HUES64 (cell line): ENCODE data around the gene LRRC4C.
A peak's percentile ranks its signal among the peaks of the same experiment; 100 is the strongest.

Experiments
- H3K27ac ChIP-seq: 2 replicates; pipeline ENCODE4 v1.7.0; 2013; ENCODE audit warnings: low read depth, low read length, inconsistent platforms
- H3K27me3 ChIP-seq: 2 replicates; pipeline ENCODE4 v1.6.1; 2013; ENCODE audit warnings: mild to moderate bottlenecking, low read length; ENCODE audit not compliant: insufficient read depth
- H3K36me3 ChIP-seq: 2 replicates; pipeline ENCODE4 v1.6.1; 2013; ENCODE audit warnings: mild to moderate bottlenecking, low read length; ENCODE audit not compliant: insufficient read depth
- H3K4me1 ChIP-seq: 2 replicates; pipeline ENCODE4 v1.6.1; 2013; ENCODE audit warnings: mild to moderate bottlenecking, low read length, moderate library complexity; ENCODE audit not compliant: insufficient read depth
- H3K4me3 ChIP-seq: 2 replicates; pipeline ENCODE4 v1.5.1; 2013; ENCODE audit warnings: mild to moderate bottlenecking, low read length, moderate library complexity
- H3K9ac ChIP-seq: 2 replicates; pipeline ENCODE4 v1.6.1; 2013; ENCODE audit warnings: mild to moderate bottlenecking, low read depth, low read length
- H3K9me3 ChIP-seq: 2 replicates; pipeline ENCODE4 v1.6.1; 2013; ENCODE audit warnings: low read depth, low read length; ENCODE audit not compliant: insufficient read depth
- WGBS: fragments of 150-250, 120-280 bp; methylation state at CpG from one replicate; pipeline ENCODE4 v1.1.7; 2013; ENCODE audit warnings: missing lambda C conversion rate; 5-methylcytosine and 5-hydroxymethylcytosine counted together

LRRC4C gene

DNA sequence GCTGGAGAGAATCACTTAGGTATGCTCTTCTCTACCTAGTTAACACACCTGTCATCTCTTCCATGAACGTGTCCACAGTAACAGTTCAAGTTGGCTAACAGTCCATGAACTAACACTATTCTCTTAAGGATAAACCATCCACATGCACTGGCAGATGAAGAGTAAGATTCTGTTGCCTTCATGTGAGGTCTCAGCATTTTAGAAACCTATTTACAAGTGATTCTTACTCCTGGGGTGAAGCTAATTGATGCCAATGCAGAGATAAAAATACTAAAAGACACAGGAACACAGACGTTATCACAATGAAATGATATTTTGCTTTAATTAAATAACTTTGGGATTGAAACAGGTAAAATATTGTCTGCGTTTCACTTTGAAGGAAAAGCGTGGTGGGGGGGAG lies 1.3 kb downstream of the LRRC4C start:
- WGBS = 55% methylated on average over 4 of the region's 4 CpGs
- Histone ChIP-seq H3K4me1 (peaks cover 53% of the 10 kb centered on the region), H3K27ac (no peak overlapping the region), H3K4me3 (peak overlapping the region; percentile 1; the same call in 1 of the 2 replicates), H3K9me3 (peaks cover under 1% of the 10 kb centered on the region; the same call in 1 of the 2 replicates), H3K36me3 (no peaks in the 10 kb centered on the region), H3K27me3 (no peaks in the 10 kb centered on the region), H3K9ac (no peak overlapping the region)

DNA sequence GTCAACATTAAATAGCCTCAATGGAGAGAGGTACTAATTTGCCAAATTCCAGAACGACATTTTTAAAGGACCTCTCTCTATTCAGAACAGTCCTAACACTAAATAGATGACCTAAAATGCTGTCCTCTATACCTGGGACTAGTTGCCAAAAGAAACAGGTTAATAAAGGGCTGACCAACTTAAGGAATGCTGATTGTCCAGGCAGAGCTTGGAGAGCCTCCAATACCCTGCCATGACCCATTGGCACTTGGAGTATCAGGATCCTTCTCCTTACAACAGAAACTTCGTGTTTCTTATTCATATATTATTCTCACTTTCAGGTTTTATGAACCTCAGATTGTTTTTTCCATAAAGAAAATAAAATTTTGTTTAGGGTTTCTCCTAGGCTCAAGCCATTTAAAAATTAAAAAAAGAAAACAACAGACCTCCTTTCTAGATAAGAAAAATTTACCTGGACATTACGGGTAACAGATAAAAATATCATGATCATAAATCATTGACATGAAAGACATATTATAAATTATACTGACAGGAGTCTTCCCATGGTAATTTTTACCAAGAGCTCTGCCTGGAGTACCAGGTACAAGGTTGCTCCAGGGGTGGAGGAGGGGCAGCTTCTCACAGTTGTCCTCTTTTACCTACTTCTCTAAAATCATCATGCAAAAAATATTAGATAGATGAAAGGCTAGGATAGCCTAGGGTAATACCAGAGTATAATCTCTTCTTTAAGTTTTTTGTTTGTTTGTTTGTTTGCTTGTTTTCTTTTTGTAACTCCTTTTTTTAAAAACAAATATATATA lies 2.0 kb downstream of the LRRC4C start:
- Histone ChIP-seq H3K9ac (no peak overlapping the region), H3K4me1 (peaks cover 53% of the 10 kb centered on the region), H3K4me3 (no peak overlapping the region), H3K36me3 (no peaks in the 10 kb centered on the region), H3K27ac (no peak overlapping the region), H3K27me3 (no peaks in the 10 kb centered on the region), H3K9me3 (no peaks in the 10 kb centered on the region)
- 69% methylated on average over 2 of the region's 3 CpGs for WGBS

DNA sequence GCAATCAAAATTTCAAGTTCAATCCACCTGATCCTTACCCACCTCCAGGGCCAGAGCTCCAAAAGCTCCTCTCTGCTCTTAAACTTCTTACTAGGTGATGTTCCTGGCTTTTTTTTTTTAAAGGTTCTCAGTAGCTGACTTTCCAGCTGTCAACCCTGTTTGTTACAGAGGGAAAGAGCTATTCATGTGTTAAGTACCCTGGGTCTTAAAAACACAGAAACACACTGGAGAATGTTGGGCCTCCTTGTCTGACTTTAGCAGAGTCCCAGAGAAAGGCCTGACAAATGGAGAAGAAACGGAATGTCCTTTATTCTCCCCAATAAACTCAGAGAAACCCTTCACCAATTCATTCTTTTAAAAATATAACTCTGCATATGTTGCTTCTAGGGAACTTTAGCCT lies 3.2 kb downstream of the LRRC4C start:
- Histone ChIP-seq H3K9ac (peak overlapping the region; percentile 21; the same call in 1 of the 2 replicates), H3K36me3 (no peaks in the 10 kb centered on the region), H3K4me1 (peaks cover 53% of the 10 kb centered on the region), H3K9me3 (no peaks in the 10 kb centered on the region), H3K27ac (peak overlapping the region; percentile 64; the same call in 1 of the 2 replicates), H3K27me3 (no peaks in the 10 kb centered on the region), H3K4me3 (0 out of 2 replicates have a peak overlapping the region, but pooled peaks have one; percentile 22)
- WGBS = 9% methylated on average over 1 of the region's 1 CpG

DNA sequence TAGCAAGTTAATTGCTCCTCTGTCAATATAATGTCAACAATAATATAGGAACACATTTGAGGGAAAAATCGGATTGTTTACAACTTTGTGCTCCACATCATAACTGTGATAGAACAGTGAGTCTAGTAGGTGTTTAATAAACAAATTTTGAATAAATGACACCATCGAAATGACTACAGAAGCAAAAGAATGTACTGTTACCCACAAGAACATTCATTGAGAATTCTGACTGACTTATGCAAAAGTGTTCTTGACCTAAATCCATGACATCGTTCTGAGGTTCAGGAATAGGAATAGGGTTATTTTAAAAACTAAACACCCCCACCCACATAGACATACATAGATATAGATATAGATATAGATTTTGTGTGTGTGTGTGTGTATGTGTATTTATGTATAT lies 8.4 kb downstream of the LRRC4C start:
- Histone ChIP-seq H3K27ac (no peak overlapping the region), H3K27me3 (no peaks in the 10 kb centered on the region), H3K36me3 (no peaks in the 10 kb centered on the region), H3K9me3 (no peaks in the 10 kb centered on the region), H3K9ac (no peak overlapping the region), H3K4me3 (no peak overlapping the region), H3K4me1 (peaks cover 13% of the 10 kb centered on the region)
- 76% methylated on average over 2 of the region's 3 CpGs for WGBS

DNA sequence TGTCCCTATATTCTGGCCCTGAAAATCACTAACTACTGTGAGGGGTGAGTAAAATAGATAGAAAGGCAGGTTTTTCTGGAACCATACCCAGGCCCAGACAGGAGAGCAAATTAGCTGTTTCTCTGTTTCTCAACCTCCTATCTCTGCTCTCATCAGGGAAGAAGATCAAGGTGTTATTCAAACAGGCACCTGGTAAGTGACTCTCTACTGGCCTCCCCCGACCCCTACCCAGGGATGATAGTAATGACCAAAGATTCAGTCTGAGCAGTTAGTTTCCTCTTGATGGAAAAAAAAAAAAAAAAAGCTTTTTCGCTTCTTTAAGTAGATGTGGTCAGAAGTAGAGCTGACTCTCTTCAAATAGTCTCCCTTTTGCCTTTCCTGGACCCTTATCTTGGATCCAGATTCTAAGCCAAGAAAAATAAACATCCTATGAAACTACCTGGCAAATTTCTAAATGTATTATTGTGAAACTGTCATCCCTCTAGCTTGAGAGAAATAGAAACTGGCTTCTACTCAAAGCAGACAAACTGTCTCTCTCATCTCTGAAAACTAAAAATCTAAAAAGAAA lies 9.9 kb downstream of the LRRC4C start:
- H3K27me3 ChIP-seq = no peaks in the 10 kb centered on the region
- no peak overlapping the region for H3K9ac ChIP-seq
- no peaks in the 10 kb centered on the region for H3K36me3 ChIP-seq
- H3K9me3 ChIP-seq = no peaks in the 10 kb centered on the region
- no peak overlapping the region for H3K4me3 ChIP-seq
- peaks cover 5% of the 10 kb centered on the region; the same call in 1 of the 2 replicates for H3K4me1 ChIP-seq
- WGBS = 93% methylated on average over 2 of the region's 2 CpGs
- H3K27ac ChIP-seq = no peak overlapping the region

DNA sequence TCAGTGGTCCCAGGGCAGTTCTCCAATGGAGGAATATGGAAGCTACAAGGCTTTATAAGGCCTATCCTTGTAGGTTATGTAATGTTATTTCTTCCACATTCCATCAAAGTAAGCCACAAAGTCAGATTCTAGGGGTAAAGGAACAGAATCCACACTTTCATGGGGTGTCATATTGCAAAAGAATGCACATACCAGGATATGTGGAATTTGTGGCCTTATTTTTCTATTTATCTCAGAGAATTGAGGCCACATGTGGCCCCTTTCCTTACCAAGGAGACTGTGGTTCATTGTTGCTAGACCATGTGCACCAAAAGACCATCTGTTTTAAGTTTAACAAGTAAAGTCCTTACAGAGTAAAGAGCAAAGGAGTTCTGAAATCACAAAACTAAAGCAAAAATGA lies 12.9 kb downstream of the LRRC4C start:
- no peaks in the 10 kb centered on the region for H3K9me3 ChIP-seq
- no peak overlapping the region for H3K4me3 ChIP-seq
- no peak overlapping the region for H3K27ac ChIP-seq
- H3K4me1 ChIP-seq = peaks cover 5% of the 10 kb centered on the region; the same call in 1 of the 2 replicates
- H3K9ac ChIP-seq = no peak overlapping the region
- no peaks in the 10 kb centered on the region for H3K36me3 ChIP-seq
- H3K27me3 ChIP-seq = no peaks in the 10 kb centered on the region

DNA sequence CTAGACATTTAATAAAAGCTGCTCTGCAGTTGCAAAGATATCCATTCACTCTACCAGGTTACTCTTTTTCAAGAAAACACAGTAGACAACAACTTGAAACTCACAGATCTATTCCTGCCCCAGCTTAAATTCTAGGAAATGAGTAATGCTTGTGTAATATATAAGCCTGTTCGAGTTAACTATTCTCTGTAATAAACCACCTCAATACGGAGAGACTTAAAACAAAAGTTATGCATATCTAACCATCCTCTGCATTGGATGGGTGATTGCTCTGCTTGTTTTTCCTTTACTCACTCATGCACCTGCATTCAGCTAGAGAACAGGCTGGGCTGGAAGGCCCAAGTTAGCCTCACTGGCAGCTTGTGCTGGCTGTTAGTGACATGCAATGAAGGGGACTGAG lies 13.3 kb downstream of the LRRC4C start:
- Histone ChIP-seq H3K9me3 (no peaks in the 10 kb centered on the region), H3K9ac (no peak overlapping the region), H3K27me3 (no peaks in the 10 kb centered on the region), H3K4me1 (peaks cover 5% of the 10 kb centered on the region; the same call in 1 of the 2 replicates), H3K27ac (no peak overlapping the region), H3K36me3 (no peaks in the 10 kb centered on the region), H3K4me3 (no peak overlapping the region)
- WGBS = 75% methylated on average over 1 of the region's 2 CpGs

DNA sequence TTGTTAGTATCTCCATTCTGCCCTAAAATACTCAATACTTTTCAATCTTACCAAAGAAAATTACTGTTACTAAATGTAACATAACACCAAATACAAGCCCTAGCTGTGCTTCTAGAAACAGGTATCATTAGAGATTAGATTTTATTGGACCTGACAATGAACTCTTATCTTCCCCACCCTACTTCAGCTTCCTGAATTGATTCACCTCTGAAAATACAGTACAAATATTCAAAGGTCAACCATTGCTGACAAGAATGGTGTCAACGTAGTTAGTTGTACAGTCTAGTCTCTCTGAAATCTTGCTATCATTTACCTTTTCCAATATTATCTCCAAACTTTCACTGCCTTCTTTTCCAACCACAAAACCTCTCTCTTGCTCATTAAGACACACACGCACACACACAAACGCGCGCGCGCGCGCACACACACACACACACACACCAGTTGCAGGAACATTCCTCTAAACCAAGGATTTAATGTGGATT lies 22.4 kb downstream of the LRRC4C start:
- Histone ChIP-seq H3K9me3 (no peaks in the 10 kb centered on the region), H3K27me3 (no peaks in the 10 kb centered on the region), H3K4me1 (no peaks in the 10 kb centered on the region), H3K9ac (no peak overlapping the region), H3K36me3 (no peaks in the 10 kb centered on the region), H3K27ac (no peak overlapping the region), H3K4me3 (no peak overlapping the region)
- 98% methylated on average over 9 of the region's 9 CpGs for WGBS

DNA sequence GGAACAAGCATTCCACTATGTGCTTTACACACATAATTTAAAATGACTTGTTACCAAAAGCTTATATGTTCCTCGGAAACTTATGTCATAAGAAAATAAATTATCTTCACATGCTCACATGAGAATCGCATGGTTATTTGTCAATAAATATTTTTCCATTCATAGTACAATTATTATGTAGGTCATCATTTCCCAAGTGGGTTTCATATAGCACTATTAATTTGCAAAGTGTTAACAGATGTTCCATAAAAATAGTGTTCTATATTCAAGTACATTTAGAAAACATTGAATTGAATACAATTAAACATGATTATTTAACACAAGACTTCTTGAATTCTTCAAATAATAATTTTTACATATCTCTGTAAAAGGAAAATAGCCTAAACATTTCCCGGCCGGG lies 23.9 kb downstream of the LRRC4C start:
- Histone ChIP-seq H3K4me1 (no peaks in the 10 kb centered on the region), H3K27ac (no peak overlapping the region), H3K9me3 (no peaks in the 10 kb centered on the region), H3K9ac (no peak overlapping the region), H3K4me3 (no peak overlapping the region), H3K36me3 (no peaks in the 10 kb centered on the region), H3K27me3 (no peaks in the 10 kb centered on the region)
- 92% methylated on average over 3 of the region's 4 CpGs for WGBS

DNA sequence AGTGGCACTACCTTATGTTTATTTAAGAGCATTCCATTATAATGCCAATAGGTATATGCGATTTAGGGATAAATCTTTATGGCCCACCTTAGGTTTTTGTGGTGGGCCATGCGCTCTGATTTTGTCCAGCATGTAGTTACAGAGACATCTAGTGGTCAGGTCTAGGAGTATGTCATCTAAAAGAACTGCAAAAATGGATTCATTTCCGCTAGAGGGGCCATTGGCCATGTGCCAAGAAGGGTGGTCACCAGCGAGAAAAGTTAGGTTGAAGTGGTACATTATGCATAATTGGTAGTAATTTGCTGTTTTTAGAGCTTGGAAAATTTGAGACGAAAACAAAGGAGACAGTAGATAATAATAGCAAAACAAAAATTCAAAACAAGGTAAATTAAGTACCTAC lies 27.7 kb downstream of the LRRC4C start:
- H3K27ac ChIP-seq = no peak overlapping the region
- H3K9ac ChIP-seq = no peak overlapping the region
- H3K9me3 ChIP-seq = no peaks in the 10 kb centered on the region
- H3K27me3 ChIP-seq = no peaks in the 10 kb centered on the region
- WGBS = 65% methylated on average over 4 of the region's 5 CpGs
- H3K4me1 ChIP-seq = no peaks in the 10 kb centered on the region; the same call in 1 of the 2 replicates
- H3K4me3 ChIP-seq = no peak overlapping the region
- no peaks in the 10 kb centered on the region for H3K36me3 ChIP-seq

DNA sequence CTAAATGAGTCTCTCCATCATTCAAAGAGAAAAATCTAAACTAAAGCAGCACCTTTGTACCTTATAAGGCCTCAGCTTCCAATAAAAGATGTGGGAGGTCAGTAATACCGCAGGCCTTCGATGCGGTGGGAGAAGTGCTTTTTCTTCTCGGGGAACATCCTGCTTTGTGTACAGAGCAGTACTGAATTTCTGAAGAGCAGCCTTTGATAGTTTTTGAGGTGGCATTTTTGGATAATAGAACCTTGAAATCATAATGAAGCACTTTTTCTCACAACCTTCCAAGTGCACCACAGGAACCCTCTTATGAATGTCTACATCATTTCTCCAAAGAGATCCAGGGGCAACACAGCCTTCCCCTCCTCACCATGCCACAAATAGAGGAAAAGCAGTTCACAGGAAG lies 39.6 kb downstream of the LRRC4C start:
- H3K4me3 ChIP-seq = no peak overlapping the region
- no peaks in the 10 kb centered on the region for H3K9me3 ChIP-seq
- H3K36me3 ChIP-seq = no peaks in the 10 kb centered on the region
- no peak overlapping the region for H3K9ac ChIP-seq
- no peaks in the 10 kb centered on the region for H3K27me3 ChIP-seq
- H3K27ac ChIP-seq = no peak overlapping the region
- 93% methylated on average over 4 of the region's 4 CpGs for WGBS
- H3K4me1 ChIP-seq = no peaks in the 10 kb centered on the region; the same call in 1 of the 2 replicates
